Neuronal stem cell (in vitro differentiated cells): ENCODE data around the gene AAMP.

ENCODE experiments used
- DNase-seq: peaks from one replicate; pipeline ENCODE4 v3.0.0-alpha.2; 2013; ENCODE audit warnings: low spot score
- H2AFZ ChIP-seq: one replicate; pipeline ENCODE4 v1.6.1; 2013; ENCODE audit warnings: mild to moderate bottlenecking, low read length, inconsistent platforms
- H2AK5ac ChIP-seq: 2 replicates; pipeline ENCODE4 v1.6.1; 2013; ENCODE audit warnings: low read depth, mild to moderate bottlenecking, inconsistent platforms, low read length, moderate library complexity, mixed read lengths
- H2BK120ac ChIP-seq: 2 replicates; pipeline ENCODE4 v1.6.1; 2013; ENCODE audit warnings: low read depth, mild to moderate bottlenecking, inconsistent platforms, low read length, moderate library complexity, mixed read lengths
- H2BK12ac ChIP-seq: one replicate; pipeline ENCODE4 v1.6.1; 2013; ENCODE audit warnings: low read length, inconsistent platforms
- H2BK15ac ChIP-seq: 2 replicates; pipeline ENCODE4 v1.6.1; 2013; ENCODE audit warnings: mild to moderate bottlenecking, low read length, inconsistent platforms, mixed read lengths
- H2BK5ac ChIP-seq: one replicate; pipeline ENCODE4 v1.6.1; 2013; ENCODE audit warnings: inconsistent platforms, mild to moderate bottlenecking, low read length, moderate library complexity
- H3K14ac ChIP-seq: one replicate; pipeline ENCODE4 v1.6.1; 2013; ENCODE audit warnings: low read length, inconsistent platforms
- H3K18ac ChIP-seq: 2 replicates; pipeline ENCODE4 v1.6.1; 2013; ENCODE audit warnings: low read length, inconsistent platforms
- H3K23ac ChIP-seq: 2 replicates; pipeline ENCODE4 v1.6.1; 2013; ENCODE audit warnings: low read depth, mild to moderate bottlenecking, mixed read lengths, low read length, inconsistent platforms; ENCODE audit not compliant: poor library complexity
- H3K27ac ChIP-seq: replicated peaks from 3 replicates; pipeline ENCODE4 v1.5.1; 2013; ENCODE audit warnings: low read length, inconsistent platforms
- H3K27me3 ChIP-seq, 3 experiments: 2 replicates each; pipeline ENCODE4 v1.6.1; 2013; ENCODE audit warnings: low read length in 3 of 3, mild to moderate bottlenecking in 2 of 3, inconsistent platforms in 1 of 3, low read depth in 1 of 3, mixed read lengths in 1 of 3, moderate library complexity in 1 of 3; ENCODE audit not compliant: control insufficient read depth in 3 of 3, insufficient read depth in 3 of 3
- H3K36me3 ChIP-seq, 2 donors: replicated peaks in 1 of 2; 2 replicates each; pipeline ENCODE4 v1.6.1; 2013; ENCODE audit warnings: low read length in 2 of 2; ENCODE audit not compliant: control insufficient read depth in 2 of 2, insufficient read depth in 2 of 2
- H3K4ac ChIP-seq: 2 replicates; pipeline ENCODE4 v1.6.1; 2013; ENCODE audit warnings: inconsistent platforms, mild to moderate bottlenecking, low read length, moderate library complexity
- H3K4me1 ChIP-seq, 2 donors: 1 replicate in 1 of 2; 2 replicates in 1 of 2; pipeline ENCODE4 v1.6.1; 2013; ENCODE audit warnings: low read length in 2 of 2, low read depth in 1 of 2; ENCODE audit not compliant: control insufficient read depth in 2 of 2, insufficient read depth in 1 of 2
- H3K4me2 ChIP-seq: one replicate; pipeline ENCODE4 v1.6.1; 2013; ENCODE audit warnings: mild to moderate bottlenecking, low read length, inconsistent platforms; ENCODE audit not compliant: insufficient read depth, poor library complexity, severe bottlenecking
- H3K4me3 ChIP-seq, 2 donors: 2 replicates each; pipeline ENCODE4 v1.5.1; 2013; ENCODE audit warnings: low read length in 2 of 2, mild to moderate bottlenecking in 2 of 2, inconsistent platforms in 1 of 2, moderate library complexity in 1 of 2
- H3K79me1 ChIP-seq: one replicate; pipeline ENCODE4 v1.6.1; 2013; ENCODE audit warnings: low read depth, mild to moderate bottlenecking, inconsistent platforms, low read length, moderate library complexity
- H3K9ac ChIP-seq: one replicate; pipeline ENCODE4 v1.6.1; 2013; ENCODE audit warnings: mild to moderate bottlenecking, low read depth, low read length, inconsistent platforms; ENCODE audit not compliant: poor library complexity
- H3K9me3 ChIP-seq, 2 donors: replicated peaks in 1 of 2; 2 replicates each; pipeline versions ENCODE3 to v1.6.1; 2013; ENCODE audit warnings: low read length in 2 of 2, mild to moderate bottlenecking in 2 of 2, inconsistent platforms in 1 of 2, low read depth in 1 of 2, mixed read lengths in 1 of 2, moderate library complexity in 1 of 2; ENCODE audit not compliant: control insufficient read depth in 2 of 2, insufficient read depth in 1 of 2
- H4K8ac ChIP-seq: one replicate; pipeline ENCODE4 v1.6.1; 2013; ENCODE audit warnings: low read depth, mild to moderate bottlenecking, inconsistent platforms, low read length, moderate library complexity
- H4K91ac ChIP-seq: one replicate; pipeline ENCODE4 v1.6.1; 2013; ENCODE audit warnings: low read length, low read depth, mild to moderate bottlenecking, inconsistent platforms; ENCODE audit not compliant: poor library complexity
- WGBS, 2 donors: extraction: QIAGEN DNeasy Blood & Tissue Kit; methylation state at CpG; one replicate each; pipeline ENCODE4 v1.1.7; 2013; ENCODE audit warnings: missing lambda C conversion rate in 2 of 2, mixed read lengths in 1 of 2; ENCODE audit not compliant: insufficient read length in 2 of 2, insufficient replicate concordance in 1 of 2; ENCODE audit errors: extremely low coverage in 2 of 2; 5-methylcytosine and 5-hydroxymethylcytosine counted together

Gene AAMP

DNA sequence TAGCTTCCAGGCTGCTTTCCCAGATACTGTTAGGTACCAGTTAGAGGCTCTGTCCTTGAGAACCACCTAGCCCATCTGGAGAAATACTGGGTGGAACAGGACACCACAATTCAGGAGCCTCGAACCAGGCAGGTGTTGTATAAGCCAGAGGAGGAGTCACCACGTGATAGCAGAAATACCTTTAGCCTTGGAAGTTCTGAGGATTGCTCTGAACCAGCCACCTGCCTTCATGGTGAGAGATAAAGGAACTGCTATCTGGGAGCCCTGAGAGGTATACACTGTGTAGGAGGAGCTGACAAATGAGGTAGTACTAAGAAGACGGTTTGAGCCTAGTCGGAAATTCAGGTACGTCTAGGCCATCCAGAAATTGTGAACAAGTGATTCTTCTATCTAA is 16.7 kb downstream of the AAMP start:
- no peaks in the 10 kb centered on the region for H3K4me1 ChIP-seq
- no peaks in the 10 kb centered on the region for H3K79me1 ChIP-seq
- H2BK120ac ChIP-seq = no peak overlapping the region
- H4K8ac ChIP-seq = no peak overlapping the region
- H3K4me2 ChIP-seq = no peak overlapping the region
- no peak overlapping the region for H3K14ac ChIP-seq
- H2BK5ac ChIP-seq = no peak overlapping the region
- H3K27me3 ChIP-seq = no peaks in the 10 kb centered on the region
- H3K9ac ChIP-seq = no peak overlapping the region
- WGBS, 2 donors = no CpG with 5 or more reads among the region's 5 CpGs
- no peaks in the 10 kb centered on the region for H3K9me3 ChIP-seq
- no peak overlapping the region for H2BK15ac ChIP-seq
- H3K36me3 ChIP-seq = peaks cover 44 to 84% of the 10 kb centered on the region in 2 donors
- H3K23ac ChIP-seq = no peak overlapping the region
- H3K18ac ChIP-seq = no peak overlapping the region
- H2BK12ac ChIP-seq = no peak overlapping the region
- H3K4me3 ChIP-seq = no peak overlapping the region
- H3K4ac ChIP-seq = no peak overlapping the region
- DNase-seq = no peak
- H4K91ac ChIP-seq = no peak overlapping the region
- no peak overlapping the region for H2AK5ac ChIP-seq
- H2AFZ ChIP-seq = no peak overlapping the region
- no peak overlapping the region for H3K27ac ChIP-seq

DNA sequence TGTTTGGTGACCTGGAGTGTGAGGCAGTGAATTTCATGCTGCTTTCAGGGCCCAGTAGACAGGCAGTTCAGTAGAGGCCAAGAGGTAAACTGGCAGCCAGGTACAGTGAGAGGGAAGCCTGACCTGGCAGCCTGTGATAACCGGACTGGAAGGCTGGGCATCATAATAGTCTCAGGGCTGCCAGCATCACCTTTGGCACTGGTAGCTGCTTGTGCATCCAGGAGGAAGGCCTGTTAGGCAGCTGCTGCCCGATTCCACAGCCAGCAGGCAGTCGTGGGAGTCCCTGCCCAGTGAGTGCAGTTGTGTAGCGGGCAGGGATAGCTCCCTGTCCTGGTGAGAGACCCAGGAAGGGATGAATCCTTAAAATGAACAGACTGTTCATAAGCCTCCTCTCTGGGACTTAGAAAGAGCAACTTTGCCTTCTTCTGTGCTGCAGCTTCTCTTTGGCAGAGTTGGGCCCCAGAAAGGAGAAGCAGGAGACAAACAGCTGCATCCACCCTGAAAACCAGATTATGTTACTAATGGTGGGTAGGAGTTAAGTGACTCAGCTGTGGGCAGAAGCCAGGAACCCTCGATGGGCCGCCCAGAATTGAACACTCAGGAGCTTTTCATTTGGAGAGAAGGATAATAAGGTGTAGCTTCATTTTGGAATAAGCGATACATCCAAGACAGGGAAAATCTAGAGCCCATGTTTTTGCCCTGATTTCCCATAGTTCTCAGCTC is 17.3 kb downstream of the AAMP start:
- Histone ChIP-seq H2BK12ac (no peak overlapping the region), H3K4me3 (no peak overlapping the region), H3K4me1 (no peaks in the 10 kb centered on the region), H3K23ac (no peak overlapping the region), H3K14ac (no peak overlapping the region), H2AFZ (no peak overlapping the region), H2AK5ac (no peak overlapping the region), H3K4ac (no peak overlapping the region), H4K91ac (no peak overlapping the region), H3K4me2 (no peak overlapping the region), H2BK120ac (no peak overlapping the region), H3K79me1 (no peaks in the 10 kb centered on the region), H4K8ac (no peak overlapping the region), H3K18ac (no peak overlapping the region), H2BK5ac (no peak overlapping the region), H3K27ac (no peak overlapping the region), H2BK15ac (no peak overlapping the region), H3K9ac (no peak overlapping the region), H3K36me3 (peaks cover 48 to 90% of the 10 kb centered on the region in 2 donors), H3K9me3 (no peaks in the 10 kb centered on the region), H3K27me3 (no peaks in the 10 kb centered on the region)
- no CpG with 5 or more reads among the region's 7 CpGs for WGBS, 2 donors
- no peak for DNase-seq

DNA sequence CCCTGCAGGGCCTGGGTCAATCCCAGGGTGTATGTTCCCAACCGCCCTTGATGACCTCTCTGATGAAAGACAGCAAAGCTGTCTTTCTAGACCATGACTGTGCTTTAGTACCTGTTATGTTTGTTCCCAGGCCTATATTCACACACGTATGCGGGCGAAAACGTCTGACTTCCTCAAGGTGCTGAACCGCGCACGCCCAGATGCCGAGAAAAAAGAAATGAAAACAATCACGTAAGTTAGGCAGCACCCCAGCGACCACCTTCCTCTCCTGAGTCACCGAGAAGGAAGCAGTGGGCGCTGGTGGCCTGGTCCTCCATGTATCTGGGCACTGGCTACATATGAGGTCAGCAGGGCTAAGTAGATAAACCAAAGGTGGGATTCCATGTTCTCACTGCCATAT is 20.2 kb downstream of the AAMP start:
- Histone ChIP-seq H3K18ac (no peak overlapping the region), H3K4ac (no peak overlapping the region), H3K14ac (no peak overlapping the region), H3K23ac (no peak overlapping the region), H3K27me3 (no peaks in the 10 kb centered on the region), H2AFZ (no peak overlapping the region), H3K79me1 (no peaks in the 10 kb centered on the region), H3K9ac (no peak overlapping the region), H3K4me3 (no peak overlapping the region), H3K4me2 (no peak overlapping the region), H4K8ac (no peak overlapping the region), H2BK12ac (no peak overlapping the region), H4K91ac (no peak overlapping the region), H3K27ac (no peak overlapping the region), H3K9me3 (no peaks in the 10 kb centered on the region), H2BK120ac (no peak overlapping the region), H2AK5ac (no peak overlapping the region), H3K4me1 (no peaks in the 10 kb centered on the region), H2BK5ac (no peak overlapping the region), H2BK15ac (no peak overlapping the region), H3K36me3 (peaks cover 55 to 99% of the 10 kb centered on the region in 2 donors)
- WGBS, 2 donors = no CpG with 5 or more reads among the region's 13 CpGs
- no peak for DNase-seq

DNA sequence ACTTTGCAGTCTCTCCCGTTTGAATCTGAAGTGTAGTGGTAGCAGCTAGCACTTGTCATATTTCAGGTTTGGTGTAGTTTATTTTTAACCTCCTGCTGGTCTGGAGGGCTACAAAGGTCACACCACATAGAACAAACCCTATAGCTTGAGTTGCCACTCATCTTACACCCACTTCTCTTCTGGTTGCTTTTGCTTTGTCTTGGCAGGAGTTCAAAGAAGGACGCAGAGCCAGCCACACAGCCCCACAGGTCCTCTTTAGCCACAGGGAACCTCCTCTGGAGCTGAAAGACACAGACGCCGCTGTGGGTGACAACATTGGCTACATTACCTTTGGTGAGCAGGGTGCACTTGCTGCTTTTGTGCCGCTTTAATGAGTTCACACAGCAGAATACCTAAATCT is 24.7 kb downstream of the AAMP start:
- Histone ChIP-seq H3K4me3 (no peak overlapping the region), H3K4me2 (no peak overlapping the region), H3K27ac (no peak overlapping the region), H4K91ac (no peak overlapping the region), H3K9ac (no peak overlapping the region), H3K14ac (no peak overlapping the region), H4K8ac (no peak overlapping the region), H2AK5ac (no peak overlapping the region), H2BK5ac (no peak overlapping the region), H3K27me3 (no peaks in the 10 kb centered on the region), H3K18ac (no peak overlapping the region), H3K36me3 (peaks cover 43 to 98% of the 10 kb centered on the region in 2 donors), H2BK120ac (no peak overlapping the region), H3K4ac (no peak overlapping the region), H2AFZ (no peak overlapping the region), H2BK12ac (no peak overlapping the region), H3K23ac (no peak overlapping the region), H3K4me1 (no peaks in the 10 kb centered on the region), H3K79me1 (no peaks in the 10 kb centered on the region), H2BK15ac (no peak overlapping the region), H3K9me3 (no peaks in the 10 kb centered on the region)
- WGBS, 2 donors = no CpG with 5 or more reads among the region's 5 CpGs
- DNase-seq = no peak
